ENCODE data around the gene MTUS2.

Gene MTUS2

GRCh38 chr13:28856287-28856686 is 36.1 kb downstream of the MTUS2 start:
- DNase-seq (ENCODE audit: low read depth in 4 of 4, low spot score in 1 of 4): no peak

- DNase-seq (ENCODE audit: low read depth in 4 of 4, low spot score in 1 of 4): no peak
These were observed 38.9 kb downstream of the MTUS2 start for GRCh38 chr13:28859069-28859468.

DNA sequence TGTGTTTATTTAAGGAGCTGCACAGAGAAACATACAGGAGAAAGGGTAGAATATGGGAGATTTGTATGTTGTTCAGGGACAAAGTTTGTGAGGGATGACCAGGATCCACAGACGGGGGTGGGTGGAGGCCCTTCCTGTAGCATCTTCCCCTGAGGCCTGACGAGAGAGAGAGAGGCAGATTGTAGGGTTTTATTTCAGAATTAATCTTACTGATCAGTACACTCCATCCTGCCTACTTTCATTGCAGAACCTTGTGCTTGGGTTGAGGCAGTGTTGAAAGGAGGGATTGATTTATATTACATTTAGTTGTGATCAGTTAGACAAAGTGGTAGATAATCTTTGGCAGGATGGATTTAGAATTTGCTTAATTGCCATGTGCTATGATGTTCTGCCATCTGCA is 39.6 kb downstream of the MTUS2 start:
- no peak for DNase-seq (ENCODE audit: low read depth in 4 of 4, low spot score in 1 of 4)

- no peak for DNase-seq (ENCODE audit: low read depth in 4 of 4, low spot score in 1 of 4)
These were observed 44.4 kb downstream of the MTUS2 start for GRCh38 chr13:28864544-28864943.

GRCh38 chr13:28865149-28865744 is 45.1 kb downstream of the MTUS2 start:
- DNase-seq (ENCODE audit: low read depth in 4 of 4, low spot score in 1 of 4): no peak

DNA sequence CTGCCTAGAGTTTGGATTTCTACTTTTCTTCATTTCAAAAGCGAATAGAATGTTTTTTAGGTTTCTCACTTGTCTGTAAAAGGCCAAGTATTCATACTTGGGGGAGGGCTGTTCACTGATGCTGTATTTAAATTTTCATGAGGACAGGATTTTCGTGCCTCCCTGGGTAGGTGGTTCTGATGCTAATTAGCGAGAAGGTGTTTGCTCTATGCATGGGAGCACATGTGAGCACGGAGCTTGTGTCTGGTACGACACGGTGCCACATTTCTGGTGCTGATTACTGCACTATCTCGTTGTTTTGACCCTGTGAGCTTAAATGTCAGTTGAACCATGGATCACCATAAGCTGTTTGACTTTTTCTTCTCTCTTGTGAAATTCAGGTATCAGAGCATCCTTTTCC is 45.8 kb downstream of the MTUS2 start:
- no peak for DNase-seq (ENCODE audit: low read depth in 4 of 4, low spot score in 1 of 4)

DNA sequence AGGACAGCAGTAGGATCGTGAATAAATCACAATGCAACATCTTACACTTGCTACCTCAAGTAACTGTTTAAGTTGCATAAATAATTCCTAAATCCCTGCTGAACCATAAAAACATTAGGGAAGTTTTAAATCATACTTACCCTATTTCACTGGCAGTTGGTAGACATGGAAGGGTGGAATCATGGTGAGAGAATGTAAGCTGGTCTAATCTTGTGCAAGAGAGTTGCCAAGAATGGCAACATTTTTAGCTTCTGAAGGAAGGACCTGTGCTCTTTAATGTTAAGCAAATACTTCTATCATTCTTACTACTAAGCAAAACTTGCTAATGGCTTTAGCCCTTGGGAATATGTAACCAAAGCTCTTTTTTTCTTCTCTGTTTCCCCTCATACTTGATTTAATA is 46.8 kb downstream of the MTUS2 start:
- DNase-seq (ENCODE audit: low read depth in 4 of 4, low spot score in 1 of 4): no peak

- no peak for DNase-seq (ENCODE audit: low read depth in 4 of 4, low spot score in 1 of 4)
These were observed 47.4 kb downstream of the MTUS2 start for GRCh38 chr13:28867564-28867963.

- no peak for DNase-seq (ENCODE audit: low read depth in 4 of 4, low spot score in 1 of 4)
These were observed 52.5 kb downstream of the MTUS2 start for GRCh38 chr13:28872427-28873176.

GRCh38 chr13:28875846-28876615 is 55.9 kb downstream of the MTUS2 start:
- no peak for DNase-seq (ENCODE audit: low read depth in 4 of 4, low spot score in 1 of 4)

DNA sequence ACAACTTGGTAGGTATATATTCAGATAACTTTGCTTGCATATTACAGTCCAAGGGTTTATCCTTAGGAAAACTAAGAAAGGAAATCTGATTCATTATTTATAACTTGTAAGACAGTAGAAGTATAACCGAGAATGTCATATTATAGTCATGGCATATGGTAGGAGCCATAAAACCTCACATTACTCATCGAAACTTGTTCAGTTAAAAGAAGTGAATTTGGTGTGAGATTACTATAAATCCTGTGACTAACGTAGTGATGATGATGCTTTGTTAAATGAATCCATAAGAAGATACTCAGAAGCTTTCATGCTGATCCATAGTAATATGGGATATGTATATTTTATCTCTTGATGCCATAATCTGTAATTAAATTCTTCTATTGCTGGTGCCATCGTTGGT is 57.3 kb downstream of the MTUS2 start:
- DNase-seq (ENCODE audit: low read depth in 4 of 4, low spot score in 1 of 4): no peak

GRCh38 chr13:28885181-28885580 is 65.0 kb downstream of the MTUS2 start:
- no peak for DNase-seq (ENCODE audit: low read depth in 4 of 4, low spot score in 1 of 4)

GRCh38 chr13:28889086-28889732 is 69.1 kb downstream of the MTUS2 start:
- DNase-seq (ENCODE audit: low read depth in 4 of 4, low spot score in 1 of 4): no peak

DNA sequence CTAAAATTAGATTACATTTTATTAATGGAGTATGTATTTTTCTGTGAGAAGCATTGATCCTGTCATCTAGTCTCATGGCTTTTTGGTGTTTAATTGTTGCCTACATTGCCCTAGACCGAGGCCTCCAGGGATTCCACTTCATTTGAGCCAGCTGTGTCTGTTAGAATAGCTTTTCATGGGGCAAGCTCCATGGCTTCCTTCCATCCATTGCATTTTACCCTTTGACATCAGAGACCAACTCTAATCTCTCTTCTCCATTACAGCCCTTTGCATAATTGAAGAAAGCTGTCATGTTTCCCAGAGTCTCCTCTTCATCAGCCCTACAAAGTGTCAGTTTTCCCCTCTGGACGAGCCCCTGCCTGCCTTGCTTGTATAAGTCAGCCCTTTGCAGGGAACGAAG is 70.6 kb downstream of the MTUS2 start:
- DNase-seq (ENCODE audit: low read depth in 4 of 4, low spot score in 1 of 4): no peak

DNA sequence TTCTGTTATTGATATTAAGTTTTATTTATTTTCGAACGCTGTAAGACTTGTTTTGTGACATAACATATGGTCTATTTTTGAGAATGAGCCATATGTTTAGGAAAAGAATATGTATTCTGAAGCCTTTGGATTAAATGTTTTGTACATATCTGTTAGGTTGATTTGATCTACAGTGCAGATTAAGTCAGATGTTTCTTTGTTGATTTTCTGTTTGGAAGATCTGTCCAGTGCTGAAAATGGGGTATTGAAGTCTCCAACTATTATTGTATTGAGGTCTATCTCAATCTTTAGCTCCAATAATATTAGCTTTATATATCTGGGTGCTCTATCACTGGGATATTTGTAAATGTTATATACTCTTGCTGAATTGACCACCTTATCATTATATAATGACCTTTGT is 97.9 kb downstream of the MTUS2 start:
- DNase-seq (ENCODE audit: low read depth in 4 of 4, low spot score in 1 of 4): no peak

DNA sequence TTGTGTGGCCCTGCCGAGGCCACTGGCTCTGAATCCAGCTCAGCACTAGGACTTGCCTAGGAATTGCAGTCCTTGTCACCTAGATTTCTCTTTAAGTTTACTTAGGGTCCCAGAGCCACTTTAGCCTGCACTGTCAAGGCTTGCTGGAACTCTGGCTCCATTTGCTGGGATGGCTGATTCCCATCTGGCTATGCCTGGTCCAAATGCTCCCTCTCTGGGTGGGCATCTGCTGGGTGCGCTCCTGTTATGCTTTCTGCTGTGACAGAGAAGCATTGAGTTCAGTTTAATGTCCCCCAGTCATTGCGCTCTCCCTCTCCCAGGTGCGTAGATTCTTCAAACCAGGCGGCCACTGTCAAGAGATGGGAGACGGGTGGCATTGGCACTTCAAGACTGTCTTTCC is 102.2 kb downstream of the MTUS2 start:
- DNase-seq (ENCODE audit: low read depth in 4 of 4, low spot score in 1 of 4): no peak

DNA sequence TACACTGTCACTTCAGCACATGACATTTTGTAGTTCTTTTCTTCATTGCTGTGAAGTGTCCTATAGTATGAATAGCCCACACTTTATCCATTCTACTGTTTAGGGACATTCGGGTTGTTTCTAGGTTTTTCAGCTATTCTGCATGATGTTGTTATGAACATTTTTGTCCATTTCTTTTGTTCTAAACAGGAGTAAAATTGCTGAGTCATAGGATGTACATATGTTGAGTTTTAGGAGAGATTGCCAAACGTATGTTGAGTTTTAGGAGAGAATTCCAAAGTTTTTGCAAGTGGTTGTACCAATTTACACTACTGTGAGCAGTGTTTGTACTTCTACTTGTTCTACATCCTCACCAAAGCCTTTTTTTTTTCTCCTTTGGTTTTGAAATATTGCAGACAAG is 115.0 kb downstream of the MTUS2 start:
- DNase-seq (ENCODE audit: low read depth in 4 of 4, low spot score in 1 of 4): no peak

GRCh38 chr13:28942906-28943305 is 122.8 kb downstream of the MTUS2 start:
- DNase-seq (ENCODE audit: low read depth in 4 of 4, low spot score in 1 of 4): no peak

DNA sequence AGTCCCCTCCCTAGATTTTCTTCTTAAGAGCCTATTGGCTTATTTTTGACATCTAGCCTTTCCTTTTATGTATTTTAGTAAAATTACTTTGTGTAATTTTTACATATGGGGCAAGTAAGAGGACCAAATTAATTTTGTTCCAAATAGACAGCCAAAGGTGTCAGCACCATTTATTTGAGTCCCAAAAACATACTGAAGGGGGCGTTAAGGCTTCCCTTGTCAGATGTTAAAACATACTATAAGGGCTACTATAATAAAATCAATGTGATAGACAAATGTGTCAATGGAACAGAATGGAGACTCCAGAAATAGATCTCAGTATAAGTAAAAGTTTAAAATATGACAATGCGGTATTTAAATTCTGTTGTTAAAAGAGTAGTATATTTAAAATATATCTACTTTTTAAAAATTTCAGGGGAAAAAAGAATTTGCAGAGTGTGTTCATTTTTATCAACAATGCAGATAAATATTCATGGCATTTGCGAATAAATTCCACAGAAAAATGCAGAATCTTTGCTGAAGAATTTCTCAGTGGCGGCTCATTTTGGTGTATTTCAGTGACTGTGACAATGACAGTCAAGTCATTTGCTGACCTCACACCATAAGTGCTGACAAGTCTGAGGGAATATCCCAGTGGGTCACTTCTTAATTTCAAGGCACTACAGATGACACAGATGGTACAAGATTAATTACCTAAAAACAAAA is 133.7 kb downstream of the MTUS2 start:
- DNase-seq (ENCODE audit: low read depth in 4 of 4, low spot score in 1 of 4): no peak

GRCh38 chr13:28954419-28954725 is 134.2 kb downstream of the MTUS2 start:
- DNase-seq (ENCODE audit: low read depth in 4 of 4, low spot score in 1 of 4): no peak

- DNase-seq (ENCODE audit: low read depth in 4 of 4, low spot score in 1 of 4): no peak
These were observed 134.7 kb downstream of the MTUS2 start for GRCh38 chr13:28954810-28955209.

All from stimulated activated CD4-positive, alpha-beta T cell treated with anti-CD3 and anti-CD28 coated beads, Interleukin-1b, Interleukin-23, amount 100 ng/mL, for 24 hours (primary cell).